ENCODE data around the gene EPHB1. TPM values are rescaled to one million over a fixed set of nuclear protein-coding genes. Genes with fewer than 3 reads are reported as not detected.

EPHB1 gene
- total RNA-seq, 1 donor from 2014 or later, result 3.0 TPM

DNA sequence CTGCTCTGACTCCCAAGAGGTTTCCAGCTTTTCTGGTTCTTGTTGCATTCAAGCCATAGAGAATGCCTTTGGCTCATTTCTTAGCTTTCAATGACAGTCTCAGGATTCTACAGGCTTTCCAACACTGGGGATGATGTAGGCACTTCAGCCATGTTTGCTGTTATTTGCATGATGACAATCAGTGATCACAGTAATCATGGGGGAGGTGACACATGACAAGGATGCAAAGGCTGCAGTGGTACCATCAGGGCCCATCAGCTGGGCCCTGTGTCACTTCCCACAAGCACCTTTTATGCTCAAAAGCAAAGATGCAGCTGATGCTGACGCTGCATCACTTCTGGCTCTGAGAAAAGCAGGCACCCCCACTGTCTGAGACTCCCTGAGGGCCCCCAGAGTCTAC, 18.6 kb downstream of the EPHB1 start:
- H3K9me3 ChIP-seq, result no peaks in the 10 kb centered on the region
- H3K4me3 ChIP-seq, result no peak overlapping the region
- DNase-seq, result no peak
- intact Hi-C loops (cut with DNase I), result no loop called here
- H3K36me3 ChIP-seq, result no peaks in the 10 kb centered on the region
- H3K27me3 ChIP-seq (ENCODE audit: low read depth), result no peaks in the 10 kb centered on the region
- no peak overlapping the region for H3K27ac ChIP-seq
- H3K4me1 ChIP-seq, result no peaks in the 10 kb centered on the region
- no peak for ATAC-seq
- TF ChIP-seq, protein P1, sequence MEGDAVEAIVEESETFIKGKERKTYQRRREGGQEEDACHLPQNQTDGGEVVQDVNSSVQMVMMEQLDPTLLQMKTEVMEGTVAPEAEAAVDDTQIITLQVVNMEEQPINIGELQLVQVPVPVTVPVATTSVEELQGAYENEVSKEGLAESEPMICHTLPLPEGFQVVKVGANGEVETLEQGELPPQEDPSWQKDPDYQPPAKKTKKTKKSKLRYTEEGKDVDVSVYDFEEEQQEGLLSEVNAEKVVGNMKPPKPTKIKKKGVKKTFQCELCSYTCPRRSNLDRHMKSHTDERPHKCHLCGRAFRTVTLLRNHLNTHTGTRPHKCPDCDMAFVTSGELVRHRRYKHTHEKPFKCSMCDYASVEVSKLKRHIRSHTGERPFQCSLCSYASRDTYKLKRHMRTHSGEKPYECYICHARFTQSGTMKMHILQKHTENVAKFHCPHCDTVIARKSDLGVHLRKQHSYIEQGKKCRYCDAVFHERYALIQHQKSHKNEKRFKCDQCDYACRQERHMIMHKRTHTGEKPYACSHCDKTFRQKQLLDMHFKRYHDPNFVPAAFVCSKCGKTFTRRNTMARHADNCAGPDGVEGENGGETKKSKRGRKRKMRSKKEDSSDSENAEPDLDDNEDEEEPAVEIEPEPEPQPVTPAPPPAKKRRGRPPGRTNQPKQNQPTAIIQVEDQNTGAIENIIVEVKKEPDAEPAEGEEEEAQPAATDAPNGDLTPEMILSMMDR (IDR thresholded peaks at IDR 0.05), result no peak

DNA sequence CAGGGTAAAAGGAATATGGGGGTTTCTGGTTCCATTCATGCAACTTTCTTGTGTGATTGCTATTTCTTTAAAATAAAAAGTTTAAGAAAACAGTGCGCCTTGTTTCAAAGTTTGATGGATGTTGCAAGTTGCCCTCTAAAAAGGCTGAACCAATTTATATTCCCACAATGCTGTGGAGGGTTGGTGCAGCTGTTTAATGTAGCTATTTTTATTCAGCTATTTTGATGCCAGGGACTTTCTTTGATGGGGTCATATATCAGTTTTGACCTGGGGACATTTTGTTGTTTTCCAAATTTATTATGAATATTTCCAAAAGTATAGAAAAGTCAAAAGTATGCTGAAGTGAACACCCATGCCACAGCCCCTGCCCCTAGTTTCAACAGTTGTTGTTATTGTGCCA, 20.5 kb downstream of the EPHB1 start:
- no peaks in the 10 kb centered on the region for H3K4me1 ChIP-seq
- ATAC-seq, result no peak
- H3K36me3 ChIP-seq, result no peaks in the 10 kb centered on the region
- TF ChIP-seq, protein P1 (IDR thresholded peaks at IDR 0.05), result no peak
- H3K4me3 ChIP-seq, result no peak overlapping the region
- H3K9me3 ChIP-seq, result no peaks in the 10 kb centered on the region
- intact Hi-C loops (cut with DNase I), result no loop called here
- no peak overlapping the region for H3K27ac ChIP-seq
- no peak for DNase-seq
- no peaks in the 10 kb centered on the region for H3K27me3 ChIP-seq (ENCODE audit: low read depth)

DNA sequence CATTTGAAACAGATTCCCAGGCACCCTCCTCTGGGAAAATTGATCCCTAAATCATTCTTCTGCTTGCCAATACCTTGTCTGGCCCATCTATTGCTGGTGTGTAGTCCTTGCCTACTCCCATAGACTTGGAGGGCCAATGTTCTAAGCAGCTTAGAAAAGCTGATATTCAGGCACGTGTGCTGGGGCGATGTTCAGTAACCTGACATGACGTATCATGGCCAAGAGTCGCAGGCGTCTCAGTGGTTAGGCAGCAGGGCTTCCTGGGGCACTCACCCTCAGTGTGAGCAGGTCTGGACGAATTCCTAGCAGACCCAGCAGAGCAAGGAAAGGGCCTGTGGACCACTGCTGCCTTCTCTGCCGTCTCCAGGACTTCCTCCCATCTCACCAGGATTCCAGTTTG, 21.6 kb downstream of the EPHB1 start:
- no peak for DNase-seq
- intact Hi-C loops (cut with DNase I), result no loop called here
- no peaks in the 10 kb centered on the region for H3K36me3 ChIP-seq
- ATAC-seq, result no peak
- TF ChIP-seq, protein P1 (IDR thresholded peaks at IDR 0.05), result no peak
- H3K27ac ChIP-seq, result no peak overlapping the region
- no peak overlapping the region for H3K4me3 ChIP-seq
- no peaks in the 10 kb centered on the region for H3K9me3 ChIP-seq
- no peaks in the 10 kb centered on the region for H3K4me1 ChIP-seq
- H3K27me3 ChIP-seq (ENCODE audit: low read depth), result no peaks in the 10 kb centered on the region

DNA sequence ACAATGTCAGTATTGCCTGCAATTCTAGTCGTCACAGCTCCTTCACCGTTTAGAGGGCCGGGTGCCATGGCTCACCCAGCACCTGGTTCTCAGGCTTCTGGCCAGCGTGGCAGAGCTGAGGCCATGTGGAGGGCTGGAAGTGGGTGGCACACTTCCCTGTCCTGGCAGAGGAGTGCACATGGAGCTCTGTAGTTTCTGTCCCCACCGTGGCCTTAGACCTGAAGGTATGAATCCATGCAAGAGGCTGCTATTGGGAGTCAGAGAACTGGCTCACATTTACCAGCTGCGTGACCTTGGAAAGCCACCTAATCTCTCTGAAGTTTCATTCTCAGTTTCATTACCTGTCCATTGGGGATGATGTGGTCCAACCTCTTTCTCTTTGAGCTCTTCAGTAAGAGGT, 22.2 kb downstream of the EPHB1 start:
- no peaks in the 10 kb centered on the region for H3K27me3 ChIP-seq (ENCODE audit: low read depth)
- H3K36me3 ChIP-seq, result no peaks in the 10 kb centered on the region
- TF ChIP-seq, protein P1 (IDR thresholded peaks at IDR 0.05), result no peak
- H3K4me3 ChIP-seq, result no peak overlapping the region
- intact Hi-C loops (cut with DNase I), result no loop called here
- H3K4me1 ChIP-seq, result no peaks in the 10 kb centered on the region
- DNase-seq, result no peak
- ATAC-seq, result no peak
- no peak overlapping the region for H3K27ac ChIP-seq
- H3K9me3 ChIP-seq, result no peaks in the 10 kb centered on the region

DNA sequence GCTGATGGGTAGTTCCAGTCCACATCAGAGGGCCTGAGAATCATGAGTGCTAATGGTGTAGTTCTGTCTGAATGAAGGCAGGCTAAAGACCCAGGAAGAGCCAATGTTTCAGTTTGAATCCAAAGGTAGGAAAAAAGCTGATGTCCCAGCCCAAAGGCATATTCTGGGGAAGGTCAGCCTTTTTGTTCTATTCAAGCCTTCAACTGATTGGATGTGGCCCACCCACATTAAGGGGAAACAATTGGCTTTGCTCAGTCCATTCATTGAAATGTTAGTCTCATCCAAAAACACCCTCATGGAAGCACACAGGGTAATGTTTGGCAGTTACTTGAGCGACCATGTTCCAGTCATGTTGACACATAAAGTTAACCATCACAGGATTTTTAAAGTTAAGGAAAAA, 25.9 kb downstream of the EPHB1 start:
- intact Hi-C loops (cut with DNase I), result no loop called here
- ATAC-seq, result no peak
- H3K4me3 ChIP-seq, result no peak overlapping the region

More for the DNA sequence above, 25.9 kb downstream of the EPHB1 start:
- no peak for DNase-seq
- no peak overlapping the region for H3K27ac ChIP-seq
- H3K9me3 ChIP-seq, result no peaks in the 10 kb centered on the region
- H3K27me3 ChIP-seq (ENCODE audit: low read depth), result no peaks in the 10 kb centered on the region
- no peaks in the 10 kb centered on the region for H3K4me1 ChIP-seq
- TF ChIP-seq, protein P1 (IDR thresholded peaks at IDR 0.05), result no peak
- H3K36me3 ChIP-seq, result no peaks in the 10 kb centered on the region

Measured in lower lobe of right lung (tissue), 2 donors.